AG04450 (cell line): ENCODE measurements around the gene HRH3. TPM values are rescaled to one million over a fixed set of nuclear protein-coding genes. Genes with fewer than 3 reads are reported as not detected.

Source experiments
- CTCF ChIA-PET: fragments of 300-600, 350-600 bp; formaldehyde crosslinking; extraction: SDS; loops from one replicate; lab custom pipeline; 2022; ENCODE audit warnings: antibody characterized with exemption, inconsistent platforms; lab: Charles Lee
- POLR2A ChIA-PET: fragments of 350-600 bp; formaldehyde crosslinking; extraction: SDS; loops from one replicate; lab custom pipeline; 2021; ENCODE audit warnings: antibody characterized with exemption, inconsistent platforms; lab: Yijun Ruan, JAX
- DNase-seq: peaks from one replicate; pipeline ENCODE4 v3.0.0-alpha.2; 2011; ENCODE audit warnings: low read depth, low spot score
- H3K27ac ChIP-seq: one replicate; pipeline ENCODE4 v1.5.1; 2012; ENCODE audit warnings: low read depth, low read length, control low read depth
- H3K27me3 ChIP-seq: one replicate; pipeline ENCODE4 v1.6.0; 2012; ENCODE audit warnings: low read length; ENCODE audit not compliant: control insufficient read depth, insufficient read depth
- H3K4me3 ChIP-seq: 2 replicates; pipeline ENCODE4 v1.5.1; 2011; ENCODE audit warnings: mild to moderate bottlenecking, low read depth, low read length, control low read depth
- H3K9me3 ChIP-seq: 2 replicates; pipeline ENCODE4 v1.5.1; 2012; ENCODE audit warnings: low read length; ENCODE audit not compliant: control insufficient read depth, insufficient read depth
- CTCF ChIP-seq: IDR thresholded peaks from 2 replicates; pipeline ENCODE4 v1.5.1; 2011; ENCODE audit warnings: low read depth, low read length, control low read depth, inconsistent platforms
- polyA plus RNA-seq: library from polyadenylated mRNA; depleted of rRNA; stranded (reverse); fragments of >200 nt; gene quantifications from 2 replicates; pipeline ENCODE4 v1.2.3, GENCODE V29; 2011

Gene HRH3
- polyA plus RNA-seq, 1 experiment: not detected

GRCh38 chr20:62208795-62209755 is 11.0 kb downstream of the HRH3 start:
- H3K27ac ChIP-seq: no peak overlapping the region
- no peak overlapping the region for H3K4me3 ChIP-seq
- H3K27me3 ChIP-seq: peaks cover 11% of the 10 kb centered on the region
- no peak for TF ChIP-seq CTCF
- CTCF ChIA-PET: interaction anchor here (1.0 kb wide), 1 partner anchor 198 kb away, joined by 4 read pairs; no protein-coding TSS in a partner anchor
- no peak for DNase-seq
- POLR2A ChIA-PET: no interaction called here
- no peaks in the 10 kb centered on the region; the same call in 1 of the 2 replicates for H3K9me3 ChIP-seq

GRCh38 chr20:62208061-62208794 is 11.8 kb downstream of the HRH3 start:
- H3K9me3 ChIP-seq: no peaks in the 10 kb centered on the region; the same call in 1 of the 2 replicates
- no peak for TF ChIP-seq CTCF
- no peak overlapping the region for H3K27ac ChIP-seq
- ChIA-PET CTCF (no interaction called here), POLR2A (no interaction called here)
- DNase-seq: no peak
- peaks cover 11% of the 10 kb centered on the region for H3K27me3 ChIP-seq
- H3K4me3 ChIP-seq: no peak overlapping the region

GRCh38 chr20:62206388-62206775 is 13.7 kb downstream of the HRH3 start:
- no peak for TF ChIP-seq CTCF
- H3K27ac ChIP-seq: no peak overlapping the region
- no peak overlapping the region for H3K4me3 ChIP-seq
- H3K27me3 ChIP-seq: peaks cover 4% of the 10 kb centered on the region
- no peak for DNase-seq
- ChIA-PET POLR2A (no interaction called here), CTCF (no interaction called here)
- H3K9me3 ChIP-seq: no peaks in the 10 kb centered on the region

GRCh38 chr20:62205618-62206387 is 14.3 kb downstream of the HRH3 start:
- POLR2A ChIA-PET: no interaction called here
- peaks cover 3% of the 10 kb centered on the region for H3K27me3 ChIP-seq
- no peak for DNase-seq

More at GRCh38 chr20:62205618-62206387, 14.3 kb downstream of the HRH3 start:
- CTCF ChIA-PET: no interaction called here
- Histone ChIP-seq H3K27ac (no peak overlapping the region), H3K9me3 (no peaks in the 10 kb centered on the region), H3K4me3 (no peak overlapping the region)
- TF ChIP-seq CTCF: no peak
